ENCODE data around the gene C1QTNF8. TPM values are rescaled to one million over a fixed set of nuclear protein-coding genes. Genes with fewer than 3 reads are reported as not detected.

Gene C1QTNF8
- polyA plus RNA-seq, 2 of the 4 experiments (the other 2 are of a cell fraction): not detected

GRCh38 chr16:1120577-1120941, 24.5 kb upstream of the C1QTNF8 start:
- Histone ChIP-seq H3K4me2 (no peak overlapping the region), H3K4me3 (no peak overlapping the region), H3K9me3 (no peaks in the 10 kb centered on the region), H3K27ac (no peak overlapping the region), H3K4me1 (no peaks in the 10 kb centered on the region)
- WGBS (ENCODE audit: missing lambda C conversion rate): 79% methylated on average over 6 of the region's 22 CpGs
- ATAC-seq (no peak), DNase-seq (ENCODE audit: low read depth in 1 of 2, low spot score in 1 of 2) (no peak), FAIRE-seq (no peak)
- CTCF ChIA-PET: interaction anchor here (1.3 to 3.7 kb wide), 3 partner anchors 15 to 73 kb away, joined by 3 to 9 read pairs (median 6); no protein-coding TSS in a partner anchor
- POLR2A ChIA-PET: no interaction called here
- TF ChIP-seq USF2 (IDR thresholded peaks at IDR 0.05) (no peak), ZSCAN20 (CRISPR knock-in tag; IDR thresholded peaks at IDR 0.05) (no peak), RCOR1 (IDR thresholded peaks at IDR 0.05; ENCODE audit: low read depth, low read length) (no peak)

GRCh38 chr16:1119766-1120576, 23.9 kb upstream of the C1QTNF8 start:
- no peak overlapping the region for H3K4me3 ChIP-seq
- H3K4me1 ChIP-seq: no peaks in the 10 kb centered on the region
- no peaks in the 10 kb centered on the region for H3K9me3 ChIP-seq
- H3K27ac ChIP-seq: no peak overlapping the region
- POLR2A ChIA-PET: no interaction called here
- FAIRE-seq (no peak), DNase-seq (ENCODE audit: low read depth in 1 of 2, low spot score in 1 of 2) (no peak), ATAC-seq (no peak)
- TF ChIP-seq GATA3 (IDR thresholded peaks at IDR 0.05; ENCODE audit: borderline replicate concordance): no peak
- TF ChIP-seq ZFP36 (IDR thresholded peaks at IDR 0.05; ENCODE audit: borderline replicate concordance, partially characterized antibody): no peak
- no peak for TF ChIP-seq CTCF (IDR thresholded peaks at IDR 0.05)
- no peak for TF ChIP-seq USF2 (IDR thresholded peaks at IDR 0.05)
- TF ChIP-seq MYC (IDR thresholded peaks at IDR 0.05; ENCODE audit: borderline replicate concordance, low read length): no peak
- TF ChIP-seq BHLHE40 (IDR thresholded peaks at IDR 0.05; ENCODE audit: low read depth, low read length): no peak
- no peak overlapping the region for H3K4me2 ChIP-seq
- WGBS (ENCODE audit: missing lambda C conversion rate): 75% methylated on average over 16 of the region's 35 CpGs
- CTCF ChIA-PET: interaction anchor here (1.2 to 3.7 kb wide), 4 partner anchors 14 to 74 kb away, joined by 3 to 9 read pairs (median 4); no protein-coding TSS in a partner anchor

- FAIRE-seq: no peak
- POLR2A ChIA-PET: no interaction called here
- no peak for DNase-seq (ENCODE audit: low read depth in 1 of 2, low spot score in 1 of 2)
These were observed 23.1 kb upstream of the C1QTNF8 start for GRCh38 chr16:1119129-1119528.

GRCh38 chr16:1117926-1118325, 21.9 kb upstream of the C1QTNF8 start:
- FAIRE-seq: no peak
- Histone ChIP-seq H3K27ac (no peak overlapping the region), H3K4me1 (no peaks in the 10 kb centered on the region), H3K9me3 (no peaks in the 10 kb centered on the region), H3K4me2 (no peak overlapping the region), H3K4me3 (no peak overlapping the region)
- whole genome bisulfite sequencing (ENCODE audit: missing lambda C conversion rate): 71% methylated on average over 13 of the region's 19 CpGs
- ATAC-seq: no peak
- ChIA-PET POLR2A (interaction anchor here (0.5 kb wide), 1 partner anchor 870 kb away, joined by 3 read pairs; no protein-coding TSS in a partner anchor), CTCF (interaction anchor here (1.0 to 2.2 kb wide), 4 partner anchors 11 to 76 kb away, joined by 3 to 8 read pairs (median 6); no protein-coding TSS in a partner anchor)
- no peak for DNase-seq (ENCODE audit: low read depth in 1 of 2, low spot score in 1 of 2)
- TF ChIP-seq GATA3 (IDR thresholded peaks at IDR 0.05; ENCODE audit: borderline replicate concordance) (no peak), HOXB13 (CRISPR knock-in tag; IDR thresholded peaks at IDR 0.05; ENCODE audit: low read depth) (no peak), POLR2AphosphoS2 (conservative IDR thresholded peaks at IDR 0.05; ENCODE audit: low read length) (no peak), HOXA7 (CRISPR knock-in tag; IDR thresholded peaks at IDR 0.05) (no peak), TP53 (CRISPR knock-in tag; IDR thresholded peaks at IDR 0.05) (no peak), E2F6 (IDR thresholded peaks at IDR 0.05; ENCODE audit: borderline replicate concordance, low read depth) (no peak), BHLHE40 (IDR thresholded peaks at IDR 0.05; ENCODE audit: low read depth, low read length) (no peak), FOSL2 (IDR thresholded peaks at IDR 0.05) (no peak), FOSL2 (CRISPR knock-in tag; IDR thresholded peaks at IDR 0.05) (no peak), FOSB (CRISPR knock-in tag; IDR thresholded peaks at IDR 0.05) (no peak), NR3C1 (IDR thresholded peaks at IDR 0.05) (no peak), EP300 (IDR thresholded peaks at IDR 0.05) (no peak), ELK1 (IDR thresholded peaks at IDR 0.05; ENCODE audit: low read depth, low read length) (no peak), KDM1A (IDR thresholded peaks at IDR 0.05; ENCODE audit: low read depth) (no peak)

More at GRCh38 chr16:1119129-1119528, 23.1 kb upstream of the C1QTNF8 start:
- CTCF ChIA-PET: interaction anchor here (1.2 to 3.7 kb wide), 2 partner anchors 17 to 75 kb away, joined by 3 to 9 read pairs; no protein-coding TSS in a partner anchor
- H3K27ac ChIP-seq: no peak overlapping the region
- no peak overlapping the region for H3K4me3 ChIP-seq
- no peak overlapping the region for H3K4me2 ChIP-seq
- no peak for ATAC-seq
- no peaks in the 10 kb centered on the region for H3K9me3 ChIP-seq
- no peaks in the 10 kb centered on the region for H3K4me1 ChIP-seq
- 79% methylated on average over 14 of the region's 19 CpGs for WGBS (ENCODE audit: missing lambda C conversion rate)
- TF ChIP-seq PBX3 (IDR thresholded peaks at IDR 0.05): no peak

All from A549 (cell line).